HepG2 (cell line): ENCODE results near the gene BAZ1A. TPM values are rescaled to one million over a fixed set of nuclear protein-coding genes. Genes with fewer than 3 reads are reported as not detected.

Source experiments
- ARHGAP35 ChIP-seq: sonication (generic); formaldehyde crosslinking; IDR thresholded peaks from 2 replicates; pipeline ENCODE4 v1.9.0; 2022; ENCODE audit warnings: mild to moderate bottlenecking, inconsistent platforms, moderate library complexity, missing genetic modification reagents, borderline replicate concordance
- CENPX ChIP-seq: sonication (generic); formaldehyde crosslinking; IDR thresholded peaks from 2 replicates; pipeline ENCODE4 v1.9.0; 2021; ENCODE audit warnings: mild to moderate bottlenecking, missing genetic modification reagents, moderate library complexity
- FOSL1 ChIP-seq: sonication (generic); formaldehyde crosslinking; IDR thresholded peaks from 2 replicates; pipeline ENCODE4 v1.9.0; 2021; ENCODE audit warnings: missing genetic modification reagents, borderline replicate concordance
- GABPB1 ChIP-seq: IDR thresholded peaks from 2 replicates; pipeline ENCODE4 v1.6.1; 2016; ENCODE audit warnings: mild to moderate bottlenecking, missing genetic modification reagents, moderate library complexity, missing compliant biosample characterization
- GZF1 ChIP-seq: sonication (generic); formaldehyde crosslinking; IDR thresholded peaks from 2 replicates; pipeline ENCODE4 v1.5.1; 2020; ENCODE audit warnings: mild to moderate bottlenecking, missing genetic modification reagents
- HNRNPH1 ChIP-seq: fragments of 200-400 bp; formaldehyde crosslinking; optimal IDR thresholded peaks from 2 replicates; pipeline ENCODE3; 2017; ENCODE audit warnings: mild to moderate bottlenecking, low read depth, low read length
- NFKB2 ChIP-seq: sonication (generic); formaldehyde crosslinking; IDR thresholded peaks from 2 replicates; pipeline ENCODE4 v1.4.0; 2020; ENCODE audit warnings: missing genetic modification reagents, borderline replicate concordance
- TBX3 ChIP-seq: fragments of 450-650 bp; IDR thresholded peaks from 2 replicates; pipeline ENCODE4 v1.6.1; 2017; ENCODE audit warnings: antibody characterized with exemption, mild to moderate bottlenecking, inconsistent platforms, borderline replicate concordance
- TEAD2 ChIP-seq: sonication (generic); formaldehyde crosslinking; IDR thresholded peaks from 2 replicates; pipeline ENCODE4 v1.9.0; 2021; ENCODE audit warnings: missing genetic modification reagents
- ZBTB44 ChIP-seq: sonication (generic); formaldehyde crosslinking; IDR thresholded peaks from 2 replicates; pipeline ENCODE4 v1.4.0; 2020; ENCODE audit warnings: missing genetic modification reagents
- ZHX2 ChIP-seq, 2 experiments: sonication (generic) in 1 of 2; formaldehyde crosslinking in 1 of 2; IDR thresholded peaks; 2 replicates each; pipeline versions ENCODE4 v1.6.1 to v1.9.0; 2014 to 2022; ENCODE audit warnings: antibody characterized with exemption in 1 of 2, borderline replicate concordance in 1 of 2, inconsistent platforms in 1 of 2, low read depth in 1 of 2, missing genetic modification reagents in 1 of 2
- ZNF292 ChIP-seq: sonication (generic); formaldehyde crosslinking; IDR thresholded peaks from 2 replicates; pipeline ENCODE4 v1.8.1; 2022; ENCODE audit warnings: mild to moderate bottlenecking, low read depth, missing genetic modification reagents, borderline replicate concordance
- ZNF710 ChIP-seq: sonication (generic); formaldehyde crosslinking; IDR thresholded peaks from 2 replicates; pipeline ENCODE4 v1.5.0; 2020; ENCODE audit warnings: mild to moderate bottlenecking, missing genetic modification reagents, borderline replicate concordance
- polyA plus RNA-seq, 8 experiments: library from polyadenylated mRNA; depleted of rRNA in 3 of 8; stranded (reverse) in 7 of 8; unstranded in 1 of 8; fragments of >200 nt; fragmentation: Illumina TruSeq in 4 of 8; extraction: Trizol in 4 of 8; gene quantifications; 2 replicates each; pipeline versions ENCODE4 v1.2.1 to v1.2.3, GENCODE V29; 2011 to 2016; ENCODE audit warnings: low read depth in 4 of 8, missing spikeins in 1 of 8, mixed read lengths in 1 of 8; ENCODE audit not compliant: insufficient read depth in 1 of 8
- total RNA-seq, 5 experiments: library from RNA; depleted of rRNA; stranded (reverse); fragments of >200 nt; fragmentation: Illumina TruSeq; extraction: Trizol; gene quantifications; 2 replicates each; pipeline ENCODE4 v1.2.3, GENCODE V29; 2016; ENCODE audit warnings: low read depth in 1 of 5
- TF ChIP-seq, protein P1 (sequence below): sonication (generic); formaldehyde crosslinking; IDR thresholded peaks from 2 replicates; pipeline ENCODE4 v1.8.0; 2022; ENCODE audit warnings: mild to moderate bottlenecking, missing genetic modification reagents, borderline replicate concordance
- TF ChIP-seq, protein P2 (sequence below): fragments of 450-650 bp; IDR thresholded peaks from 2 replicates; pipeline ENCODE4 v1.6.1; 2017

The BAZ1A gene
- total and polyA plus RNA-seq, 2 of the 13 experiments (the other 11 are each of a cell fraction or from before 2014, with no cell fraction given): 20.9 to 56.8 TPM

DNA sequence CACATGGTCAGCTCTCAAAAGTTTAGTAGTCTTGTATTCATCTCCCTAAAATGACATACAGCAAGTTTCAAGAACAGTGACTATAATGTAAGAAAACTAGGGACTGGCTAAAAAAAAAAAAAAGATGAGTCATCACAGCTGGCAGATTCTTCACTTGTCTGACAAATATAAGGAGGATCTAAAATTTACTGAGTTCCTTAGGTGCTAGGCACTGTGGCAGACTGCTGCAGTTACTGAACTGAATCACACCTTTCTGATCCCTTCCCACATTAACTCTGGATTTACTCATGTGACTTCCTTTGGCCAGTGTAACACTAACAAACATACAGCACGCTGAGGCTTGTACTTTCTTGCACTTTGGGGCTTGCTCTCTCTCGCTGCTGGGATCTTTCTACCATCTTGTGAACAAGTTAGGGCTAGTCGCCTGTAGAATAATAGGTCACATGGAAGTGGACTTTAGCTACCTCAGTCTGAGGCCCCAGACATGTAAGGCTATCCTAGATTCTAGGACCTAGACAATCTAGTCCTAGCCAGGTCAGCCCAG, 32.1 kb downstream of the BAZ1A start (continued):
- TF ChIP-seq, protein P1, sequence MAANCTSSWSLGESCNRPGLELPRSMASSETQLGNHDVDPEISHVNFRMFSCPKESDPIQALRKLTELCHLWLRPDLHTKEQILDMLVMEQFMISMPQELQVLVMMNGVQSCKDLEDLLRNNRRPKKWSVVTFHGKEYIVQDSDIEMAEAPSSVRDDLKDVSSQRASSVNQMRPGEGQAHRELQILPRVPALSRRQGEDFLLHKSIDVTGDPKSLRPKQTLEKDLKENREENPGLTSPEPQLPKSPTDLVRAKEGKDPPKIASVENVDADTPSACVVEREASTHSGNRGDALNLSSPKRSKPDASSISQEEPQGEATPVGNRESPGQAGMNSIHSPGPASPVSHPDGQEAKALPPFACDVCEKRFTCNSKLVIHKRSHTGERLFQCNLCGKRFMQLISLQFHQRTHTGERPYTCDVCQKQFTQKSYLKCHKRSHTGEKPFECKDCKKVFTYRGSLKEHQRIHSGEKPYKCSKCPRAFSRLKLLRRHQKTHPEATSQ (CRISPR knock-in tag): 0 out of 2 replicates have a peak, but pooled peaks have one; percentile 71
- TF ChIP-seq GZF1 (CRISPR knock-in tag) (no peak), FOSL1 (0 out of 2 replicates have a peak, but pooled peaks have one; percentile 24), NFKB2 (CRISPR knock-in tag) (no peak), TBX3 (no peak), ZHX2 (IDR thresholded peaks at IDR 0.05; ENCODE audit: low read depth) (no peak), ZHX2 (CRISPR knock-in tag; IDR thresholded peaks at IDR 0.05; ENCODE audit: borderline replicate concordance) (no peak), CENPX (no peak), ZNF292 (CRISPR knock-in tag) (no peak), ARHGAP35 (CRISPR knock-in tag) (no peak), GABPB1 (no peak), ZNF710 (CRISPR knock-in tag) (no peak), ZBTB44 (no peak), TEAD2 (CRISPR knock-in tag) (no peak), HNRNPH1 (no peak)
- TF ChIP-seq, protein P2, sequence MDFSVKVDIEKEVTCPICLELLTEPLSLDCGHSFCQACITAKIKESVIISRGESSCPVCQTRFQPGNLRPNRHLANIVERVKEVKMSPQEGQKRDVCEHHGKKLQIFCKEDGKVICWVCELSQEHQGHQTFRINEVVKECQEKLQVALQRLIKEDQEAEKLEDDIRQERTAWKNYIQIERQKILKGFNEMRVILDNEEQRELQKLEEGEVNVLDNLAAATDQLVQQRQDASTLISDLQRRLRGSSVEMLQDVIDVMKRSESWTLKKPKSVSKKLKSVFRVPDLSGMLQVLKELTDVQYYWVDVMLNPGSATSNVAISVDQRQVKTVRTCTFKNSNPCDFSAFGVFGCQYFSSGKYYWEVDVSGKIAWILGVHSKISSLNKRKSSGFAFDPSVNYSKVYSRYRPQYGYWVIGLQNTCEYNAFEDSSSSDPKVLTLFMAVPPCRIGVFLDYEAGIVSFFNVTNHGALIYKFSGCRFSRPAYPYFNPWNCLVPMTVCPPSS: no peak
